WERI-Rb-1 (cell line): ENCODE data around the gene TRAP1.

ENCODE experiments used
- DNase-seq: peaks from one replicate; pipeline ENCODE4 v3.0.0-alpha.2; 2020
- H3K27ac ChIP-seq: fragments of 250-450 bp; sonication (Bioruptor Pico); 2 replicates; pipeline ENCODE4 v1.5.1; 2020; ENCODE audit warnings: mild to moderate bottlenecking, moderate library complexity
- H3K27me3 ChIP-seq: fragments of 250-450 bp; sonication (Bioruptor Pico); 2 replicates; pipeline ENCODE4 v1.5.1; 2021; ENCODE audit warnings: mild to moderate bottlenecking, low read depth, moderate library complexity; ENCODE audit not compliant: insufficient read depth, severe bottlenecking
- H3K36me3 ChIP-seq: fragments of 250-450 bp; sonication (Bioruptor Pico); 2 replicates; pipeline ENCODE4 v1.5.1; 2020; ENCODE audit warnings: mild to moderate bottlenecking, moderate library complexity
- H3K4me3 ChIP-seq: 2 replicates; pipeline ENCODE4 v1.5.1; 2011; ENCODE audit warnings: low read depth, mild to moderate bottlenecking, control low read depth, low read length
- H3K9me3 ChIP-seq: fragments of 250-450 bp; sonication (Bioruptor Pico); 2 replicates; pipeline ENCODE4 v1.5.1; 2021; ENCODE audit warnings: mild to moderate bottlenecking, moderate library complexity; ENCODE audit not compliant: severe bottlenecking
- TF ChIP-seq, protein P1 (sequence below): IDR thresholded peaks from 2 replicates; pipeline ENCODE4 v1.5.1; 2011; ENCODE audit warnings: low read depth, mild to moderate bottlenecking, control low read depth, inconsistent platforms, low read length

TRAP1 gene

DNA sequence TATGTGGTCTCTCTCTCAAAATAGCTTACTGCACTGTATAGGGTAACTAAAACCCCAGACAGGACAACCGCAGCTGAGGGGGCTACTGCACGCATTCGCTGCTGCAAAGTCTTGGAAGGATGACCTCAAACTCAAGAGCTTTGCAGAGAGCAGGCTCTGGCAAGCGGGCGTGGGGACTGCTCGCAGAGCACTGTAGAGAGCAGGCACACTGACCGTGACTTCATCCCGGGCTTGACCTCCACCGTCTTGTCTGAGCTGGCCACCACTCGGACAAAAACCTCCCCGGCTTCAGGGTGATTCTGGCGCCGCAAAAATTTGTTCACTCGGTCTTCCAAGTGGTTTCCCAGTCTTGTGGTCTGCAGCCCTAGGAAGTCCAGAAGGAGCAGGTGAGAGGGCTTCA, 22.9 kb upstream of the TRAP1 start:
- TF ChIP-seq, protein P1, sequence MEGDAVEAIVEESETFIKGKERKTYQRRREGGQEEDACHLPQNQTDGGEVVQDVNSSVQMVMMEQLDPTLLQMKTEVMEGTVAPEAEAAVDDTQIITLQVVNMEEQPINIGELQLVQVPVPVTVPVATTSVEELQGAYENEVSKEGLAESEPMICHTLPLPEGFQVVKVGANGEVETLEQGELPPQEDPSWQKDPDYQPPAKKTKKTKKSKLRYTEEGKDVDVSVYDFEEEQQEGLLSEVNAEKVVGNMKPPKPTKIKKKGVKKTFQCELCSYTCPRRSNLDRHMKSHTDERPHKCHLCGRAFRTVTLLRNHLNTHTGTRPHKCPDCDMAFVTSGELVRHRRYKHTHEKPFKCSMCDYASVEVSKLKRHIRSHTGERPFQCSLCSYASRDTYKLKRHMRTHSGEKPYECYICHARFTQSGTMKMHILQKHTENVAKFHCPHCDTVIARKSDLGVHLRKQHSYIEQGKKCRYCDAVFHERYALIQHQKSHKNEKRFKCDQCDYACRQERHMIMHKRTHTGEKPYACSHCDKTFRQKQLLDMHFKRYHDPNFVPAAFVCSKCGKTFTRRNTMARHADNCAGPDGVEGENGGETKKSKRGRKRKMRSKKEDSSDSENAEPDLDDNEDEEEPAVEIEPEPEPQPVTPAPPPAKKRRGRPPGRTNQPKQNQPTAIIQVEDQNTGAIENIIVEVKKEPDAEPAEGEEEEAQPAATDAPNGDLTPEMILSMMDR: no peak
- Histone ChIP-seq H3K4me3 (no peak overlapping the region), H3K27me3 (no peaks in the 10 kb centered on the region), H3K36me3 (peaks cover 94% of the 10 kb centered on the region), H3K27ac (no peak overlapping the region), H3K9me3 (no peaks in the 10 kb centered on the region)
- DNase-seq: no peak

DNA sequence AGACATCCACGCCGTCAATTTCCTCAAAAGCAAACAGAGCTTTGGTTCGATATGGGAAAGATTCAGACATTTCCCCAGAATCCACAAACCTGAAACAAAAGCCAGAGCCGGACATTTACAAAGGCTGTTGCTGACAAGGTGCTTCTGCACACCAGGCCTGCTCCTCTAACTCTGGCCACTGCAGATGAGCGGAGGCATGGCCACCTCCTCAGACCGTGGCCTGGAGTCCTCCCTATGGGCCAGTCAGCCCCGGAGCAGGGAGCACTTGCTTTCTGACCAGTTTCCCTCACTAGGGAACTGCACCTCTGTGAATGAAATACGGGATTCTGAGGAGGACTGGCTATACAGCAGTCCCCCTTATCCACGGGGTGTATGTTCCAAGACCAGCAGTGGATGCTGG, 22.3 kb upstream of the TRAP1 start:
- H3K36me3 ChIP-seq: peaks cover 94% of the 10 kb centered on the region

DNA sequence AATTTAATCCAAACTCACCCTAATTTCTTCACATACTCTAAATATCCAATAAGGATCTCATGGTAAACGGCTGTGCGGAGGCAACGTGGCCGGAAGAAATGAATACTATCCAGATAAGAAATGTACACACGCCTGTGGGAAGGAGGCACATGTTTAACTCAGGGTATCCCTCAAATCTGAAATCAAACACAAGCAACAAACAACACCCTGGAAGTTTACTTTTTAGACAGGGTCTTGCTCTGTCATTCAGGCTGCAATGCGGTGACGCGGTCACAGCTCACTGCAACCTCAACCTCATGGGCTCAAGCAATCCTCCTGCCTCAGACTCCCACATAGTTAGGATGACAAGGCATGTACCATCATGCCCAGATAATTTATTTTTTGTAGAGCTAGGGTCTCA, 21.2 kb upstream of the TRAP1 start:
- Histone ChIP-seq H3K4me3 (no peak overlapping the region), H3K36me3 (peaks cover 95% of the 10 kb centered on the region), H3K27ac (no peak overlapping the region), H3K9me3 (no peaks in the 10 kb centered on the region), H3K27me3 (no peaks in the 10 kb centered on the region)
- TF ChIP-seq, protein P1: no peak
- no peak for DNase-seq

More for the DNA sequence above, 22.3 kb upstream of the TRAP1 start:
- Histone ChIP-seq H3K4me3 (no peak overlapping the region), H3K27ac (no peak overlapping the region), H3K9me3 (no peaks in the 10 kb centered on the region), H3K27me3 (no peaks in the 10 kb centered on the region)
- no peak for DNase-seq
- TF ChIP-seq, protein P1: no peak

DNA sequence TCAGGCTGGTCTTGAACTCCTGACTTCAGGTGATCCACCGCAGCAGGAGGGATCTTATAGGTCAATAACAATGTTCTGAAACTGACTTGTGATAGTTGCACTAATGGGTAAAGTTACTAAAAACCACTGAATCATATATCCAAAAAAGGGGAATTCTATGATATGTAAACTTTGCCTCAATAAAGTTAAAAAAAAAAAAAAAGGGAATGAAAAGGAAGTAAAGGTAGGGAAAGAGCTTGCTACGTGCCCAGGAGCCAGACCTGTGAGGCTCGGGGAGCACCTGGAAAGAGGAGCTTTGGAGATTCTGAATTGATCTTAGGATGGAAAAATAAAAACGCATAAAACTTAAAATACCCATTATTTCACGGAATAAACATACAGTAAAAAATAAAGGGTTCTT, 20.8 kb upstream of the TRAP1 start:
- TF ChIP-seq, protein P1: no peak
- H3K36me3 ChIP-seq: peaks cover 94% of the 10 kb centered on the region

DNA sequence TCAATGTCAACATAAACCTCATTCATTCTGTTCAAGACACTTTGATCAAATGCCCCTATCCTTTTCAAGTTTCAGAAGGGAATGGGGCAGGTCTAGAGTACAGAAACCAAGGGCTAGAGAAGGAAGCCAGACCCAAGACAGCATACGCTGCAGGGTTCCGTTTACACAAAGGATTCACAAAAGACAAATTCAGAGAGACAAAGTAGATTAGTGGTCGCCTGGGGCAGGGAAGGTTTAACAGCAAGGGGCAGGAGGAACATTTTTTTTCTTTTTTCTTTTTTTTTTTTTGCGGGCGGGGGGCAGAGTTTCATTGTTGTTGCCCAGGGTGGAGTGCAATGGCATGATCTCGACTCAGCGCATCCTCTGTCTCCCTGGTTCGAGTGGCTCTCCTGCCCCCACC, 19.9 kb upstream of the TRAP1 start:
- H3K27ac ChIP-seq: no peak overlapping the region
- TF ChIP-seq, protein P1: no peak
- DNase-seq: no peak
- no peaks in the 10 kb centered on the region for H3K27me3 ChIP-seq
- no peaks in the 10 kb centered on the region for H3K9me3 ChIP-seq
- no peak overlapping the region for H3K4me3 ChIP-seq
- H3K36me3 ChIP-seq: peaks cover 93% of the 10 kb centered on the region

More for the DNA sequence above, 20.8 kb upstream of the TRAP1 start:
- no peak for DNase-seq
- H3K27me3 ChIP-seq: no peaks in the 10 kb centered on the region
- no peak overlapping the region for H3K27ac ChIP-seq
- H3K4me3 ChIP-seq: no peak overlapping the region
- no peaks in the 10 kb centered on the region for H3K9me3 ChIP-seq

DNA sequence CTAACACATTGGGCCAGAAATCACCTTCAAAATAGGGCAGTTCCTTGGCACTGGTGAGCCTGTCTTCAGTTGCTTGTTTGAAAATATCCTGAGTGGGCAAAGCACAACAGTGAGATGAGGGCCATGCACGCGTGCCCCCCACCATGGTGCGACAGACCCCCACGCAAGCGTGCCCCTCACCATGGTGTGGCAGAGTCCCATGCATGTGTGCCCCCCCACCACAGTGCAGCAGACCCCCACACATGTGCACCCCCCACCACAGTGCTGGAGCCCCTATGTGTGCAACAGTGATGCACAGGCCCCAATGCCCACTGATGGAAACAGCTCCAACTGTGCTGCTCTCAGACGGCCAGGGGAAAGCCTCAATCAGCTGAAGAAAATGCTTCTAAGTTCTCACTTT, 18.8 kb upstream of the TRAP1 start:
- TF ChIP-seq, protein P1: no peak
- Histone ChIP-seq H3K36me3 (peaks cover 95% of the 10 kb centered on the region), H3K9me3 (no peaks in the 10 kb centered on the region), H3K4me3 (no peak overlapping the region), H3K27ac (no peak overlapping the region), H3K27me3 (no peaks in the 10 kb centered on the region)
- no peak for DNase-seq
